CD4-positive, CD25-positive, alpha-beta regulatory T cell (primary cell): ENCODE data around the gene DISC1. TPM values are rescaled to one million over a fixed set of nuclear protein-coding genes. Genes with fewer than 3 reads are reported as not detected.

Source experiments
- ATAC-seq, 2 donors: fragments of 150-1000 bp; cut with Tn5 transposase; one replicate each; pipeline ENCODE4 v1.10.0; 2021; ENCODE audit warnings: low read depth in 2 of 2, moderate number of reproducible peaks in 2 of 2, moderate library complexity in 1 of 2
- DNase-seq, 3 donors: peaks; one replicate each; pipeline versions ENCODE4 v3.0.0 to v3.0.0-alpha.2; 2012 to 2022; ENCODE audit warnings: mixed read lengths in 1 of 3
- H3K27ac ChIP-seq: one replicate; pipeline ENCODE4 v1.7.0; 2013; ENCODE audit warnings: mild to moderate bottlenecking, low read length; ENCODE audit not compliant: insufficient read depth, poor library complexity, severe bottlenecking
- H3K27me3 ChIP-seq: one replicate; pipeline ENCODE4 v1.7.0; 2013; ENCODE audit warnings: low read length; ENCODE audit not compliant: control insufficient read depth, insufficient read depth
- H3K36me3 ChIP-seq: one replicate; pipeline ENCODE4 v1.7.0; 2013; ENCODE audit warnings: mild to moderate bottlenecking, low read length, moderate library complexity; ENCODE audit not compliant: control insufficient read depth, insufficient read depth
- H3K4me1 ChIP-seq: 2 replicates; pipeline ENCODE4 v1.7.0; 2013; ENCODE audit warnings: mild to moderate bottlenecking, low read length; ENCODE audit not compliant: insufficient read depth, control insufficient read depth, poor library complexity, severe bottlenecking
- H3K4me3 ChIP-seq: one replicate; pipeline ENCODE4 v1.7.0; 2013; ENCODE audit warnings: low read depth, mild to moderate bottlenecking, low read length, moderate library complexity
- H3K9me3 ChIP-seq, 2 experiments: 1 replicate in 1 of 2; 2 replicates in 1 of 2; pipeline ENCODE4 v1.7.0; 2013; ENCODE audit warnings: low read length in 2 of 2, mild to moderate bottlenecking in 1 of 2, moderate library complexity in 1 of 2; ENCODE audit not compliant: control insufficient read depth in 2 of 2
- H3K27ac Mint-ChIP-seq, 3 donors: one replicate each; pipeline ENCODE4 v1.8.0; 2020 to 2022; ENCODE audit warnings: mild to moderate bottlenecking in 3 of 3, mixed read lengths in 3 of 3, moderate library complexity in 2 of 3
- H3K27me3 Mint-ChIP-seq: one replicate; pipeline ENCODE4 v1.8.0; 2022; ENCODE audit warnings: mild to moderate bottlenecking, mixed read lengths
- H3K36me3 Mint-ChIP-seq: one replicate; pipeline ENCODE4 v1.8.0; 2020; ENCODE audit warnings: mixed read lengths
- H3K4me1 Mint-ChIP-seq, 4 donors: one replicate each; pipeline ENCODE4 v1.8.0; 2020 to 2022; ENCODE audit warnings: mixed read lengths in 4 of 4, mild to moderate bottlenecking in 1 of 4
- H3K4me3 Mint-ChIP-seq, 4 donors: one replicate each; pipeline ENCODE4 v1.8.0; 2020 to 2022; ENCODE audit warnings: mild to moderate bottlenecking in 4 of 4, mixed read lengths in 4 of 4, moderate library complexity in 3 of 4
- H3K9me3 Mint-ChIP-seq, 7 donors: one replicate each; pipeline ENCODE4 v1.8.0; 2020 to 2022; ENCODE audit warnings: mixed read lengths in 7 of 7, mild to moderate bottlenecking in 3 of 7, moderate library complexity in 2 of 7
- polyA plus RNA-seq, 4 donors: library from polyadenylated mRNA; unstranded; fragments of 300-500 nt; fragmentation: Illumina TruSeq; gene quantifications; one replicate each; pipeline ENCODE4 v1.2.3, GENCODE V29; 2021
- total RNA-seq: library from RNA; stranded (reverse); gene quantifications from one replicate; pipeline ENCODE4 v1.2.3, GENCODE V29; 2022

The DISC1 gene
- total and polyA plus RNA-seq, 5 donors from 2014 or later: 0.78 to 25.5 (median 2.5) TPM

DNA sequence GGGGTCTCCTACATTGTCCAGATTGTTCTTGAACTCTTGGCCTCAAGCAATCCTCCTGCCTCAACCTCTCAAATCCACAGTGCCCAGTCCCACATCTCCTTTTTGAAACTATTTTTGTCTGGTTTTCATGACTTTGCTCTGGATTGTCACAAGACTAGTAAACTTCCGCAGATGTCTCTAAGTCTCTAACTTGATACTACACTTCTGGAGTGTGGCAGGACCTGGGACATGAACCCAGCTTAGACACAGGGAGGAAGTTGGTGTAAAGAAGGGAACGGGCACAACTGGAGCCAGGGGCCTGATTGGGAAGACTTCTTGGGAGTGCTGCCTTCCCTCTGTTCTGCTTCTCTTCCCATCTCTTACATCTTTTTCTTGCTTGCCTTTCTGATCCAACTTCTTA is 16.2 kb upstream of the DISC1 start:
- H3K27ac ChIP-seq: no peak overlapping the region
- H3K27me3 ChIP-seq: no peaks in the 10 kb centered on the region
- Mint-ChIP-seq H3K27ac (peak overlapping the region in 2 of 3 donors; percentile 76 to 89), H3K9me3 (peaks cover 0 to 13% (median 0%) of the 10 kb centered on the region in 7 donors), H3K36me3 (peaks cover 5% of the 10 kb centered on the region), H3K4me3 (no peak overlapping the region), H3K4me1 (peaks cover 18 to 52% (median 46%) of the 10 kb centered on the region in 4 donors), H3K27me3 (peaks cover 5% of the 10 kb centered on the region)
- no peaks in the 10 kb centered on the region for H3K36me3 ChIP-seq
- no peak overlapping the region for H3K4me3 ChIP-seq
- peaks cover 45% of the 10 kb centered on the region for H3K4me1 ChIP-seq
- DNase-seq (no peak), ATAC-seq (no peak)
- H3K9me3 ChIP-seq: no peaks in the 10 kb centered on the region

DNA sequence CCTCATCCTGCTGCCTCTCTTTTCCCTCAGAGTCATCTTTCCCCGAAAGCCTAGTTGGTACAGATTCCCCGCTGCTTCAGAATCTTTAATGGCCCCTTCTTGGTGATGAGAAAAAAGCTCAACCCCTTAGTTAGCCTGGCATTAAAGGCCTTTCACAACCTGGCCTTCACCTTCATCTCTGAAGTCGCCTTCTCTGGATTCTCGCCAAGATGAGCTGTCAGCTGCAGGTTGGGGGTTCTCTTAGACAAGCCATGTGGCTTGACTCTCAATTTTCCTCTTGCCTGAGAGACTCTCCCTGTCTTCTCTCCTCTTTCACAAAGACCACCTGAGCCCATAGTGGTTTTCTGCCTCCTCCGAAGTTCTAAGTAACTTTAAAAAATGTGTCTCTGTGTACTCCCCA is 15.5 kb upstream of the DISC1 start:
- Histone ChIP-seq H3K36me3 (no peaks in the 10 kb centered on the region), H3K27ac (no peak overlapping the region), H3K4me1 (peaks cover 45% of the 10 kb centered on the region), H3K4me3 (no peak overlapping the region), H3K9me3 (no peaks in the 10 kb centered on the region), H3K27me3 (no peaks in the 10 kb centered on the region)
- DNase-seq (no peak), ATAC-seq (no peak)
- peaks cover 18 to 56% (median 48%) of the 10 kb centered on the region in 4 donors for H3K4me1 Mint-ChIP-seq
- H3K27ac Mint-ChIP-seq: peak overlapping the region in 2 of 3 donors; percentile 76 to 89
- peak overlapping the region in 3 of 4 donors; percentile 48 to 59 (median 52) for H3K4me3 Mint-ChIP-seq
- peaks cover 0 to 13% (median 0%) of the 10 kb centered on the region in 7 donors for H3K9me3 Mint-ChIP-seq
- H3K27me3 Mint-ChIP-seq: peaks cover 5% of the 10 kb centered on the region
- peaks cover 5% of the 10 kb centered on the region for H3K36me3 Mint-ChIP-seq

DNA sequence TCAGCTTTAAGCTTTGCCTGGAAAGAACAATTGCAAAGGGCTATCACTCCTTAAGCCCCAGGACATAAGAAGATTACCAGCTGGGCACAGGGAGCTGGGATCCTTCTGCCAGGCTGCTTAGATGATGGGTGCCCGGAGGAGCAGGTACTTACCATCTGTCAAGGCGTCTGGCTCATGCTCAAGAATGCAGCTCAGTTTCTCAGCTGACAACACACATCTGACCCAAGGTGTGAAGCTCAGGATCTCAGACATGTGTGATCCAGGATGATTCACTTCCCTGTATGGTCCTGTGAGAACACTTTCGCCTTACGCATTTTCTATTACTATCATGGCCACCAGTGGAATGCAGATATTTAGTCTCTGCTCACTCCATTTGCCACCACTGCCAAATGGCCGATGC is 14.7 kb upstream of the DISC1 start:
- Mint-ChIP-seq H3K36me3 (peaks cover 5% of the 10 kb centered on the region), H3K27ac (peak overlapping the region; percentile 89 to 93 (median 92)), H3K9me3 (peaks cover 0 to 13% (median 0%) of the 10 kb centered on the region in 7 donors), H3K4me3 (peak overlapping the region; percentile 32 to 85 (median 71)), H3K27me3 (peaks cover 5% of the 10 kb centered on the region), H3K4me1 (peaks cover 18 to 57% (median 50%) of the 10 kb centered on the region in 4 donors)
- ATAC-seq (no peak), DNase-seq (no peak)
- Histone ChIP-seq H3K4me1 (peaks cover 45% of the 10 kb centered on the region), H3K4me3 (peak overlapping the region; percentile 72), H3K9me3 (no peaks in the 10 kb centered on the region), H3K27me3 (no peaks in the 10 kb centered on the region), H3K27ac (peak overlapping the region; percentile 68), H3K36me3 (no peaks in the 10 kb centered on the region)

DNA sequence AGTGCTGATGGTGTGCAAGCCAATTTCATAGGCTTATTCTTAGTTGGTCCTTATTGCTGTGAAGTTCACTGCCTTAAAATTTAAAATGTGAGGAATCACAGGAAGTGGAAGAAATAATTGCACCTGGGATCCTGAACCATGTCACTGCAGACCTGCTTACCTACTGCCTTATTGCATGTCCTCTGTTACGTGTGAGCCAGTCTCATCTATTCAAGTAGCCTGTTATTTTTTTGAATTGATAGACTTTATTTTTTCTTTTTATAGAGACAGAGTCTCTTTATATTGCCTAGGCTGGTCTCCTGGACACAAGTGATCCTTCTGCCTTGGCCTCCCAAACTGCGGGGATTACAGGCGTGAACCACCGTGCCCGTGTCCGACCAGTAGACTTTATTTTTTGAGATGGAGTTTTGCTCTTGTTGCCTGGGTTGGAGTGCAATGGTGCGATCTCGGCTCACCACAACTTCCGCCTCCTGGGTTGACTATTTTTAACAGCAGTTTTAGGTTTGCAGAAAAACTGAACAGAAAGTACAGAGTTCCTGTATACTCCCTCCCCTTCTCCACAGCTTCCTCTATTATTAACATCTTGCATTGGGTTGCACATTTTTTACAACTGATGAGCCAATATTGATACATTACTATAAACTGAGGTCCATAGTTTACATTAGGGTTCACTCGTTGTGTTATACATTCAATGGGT is 14.0 kb upstream of the DISC1 start:
- Mint-ChIP-seq H3K27ac (peak overlapping the region; percentile 89 to 93 (median 92)), H3K9me3 (peaks cover 0 to 13% (median 0%) of the 10 kb centered on the region in 7 donors), H3K4me1 (peaks cover 18 to 57% (median 49%) of the 10 kb centered on the region in 4 donors), H3K27me3 (peaks cover 5% of the 10 kb centered on the region), H3K4me3 (peak overlapping the region; percentile 8 to 85 (median 56)), H3K36me3 (peaks cover 5% of the 10 kb centered on the region)
- Histone ChIP-seq H3K4me1 (peaks cover 45% of the 10 kb centered on the region), H3K27me3 (no peaks in the 10 kb centered on the region), H3K4me3 (peak overlapping the region; percentile 72), H3K9me3 (no peaks in the 10 kb centered on the region), H3K27ac (peak overlapping the region; percentile 68), H3K36me3 (no peaks in the 10 kb centered on the region)
- ATAC-seq (peak; percentile 96 to 97), DNase-seq (peak in 2 of 3 donors; percentile 68 to 85)

DNA sequence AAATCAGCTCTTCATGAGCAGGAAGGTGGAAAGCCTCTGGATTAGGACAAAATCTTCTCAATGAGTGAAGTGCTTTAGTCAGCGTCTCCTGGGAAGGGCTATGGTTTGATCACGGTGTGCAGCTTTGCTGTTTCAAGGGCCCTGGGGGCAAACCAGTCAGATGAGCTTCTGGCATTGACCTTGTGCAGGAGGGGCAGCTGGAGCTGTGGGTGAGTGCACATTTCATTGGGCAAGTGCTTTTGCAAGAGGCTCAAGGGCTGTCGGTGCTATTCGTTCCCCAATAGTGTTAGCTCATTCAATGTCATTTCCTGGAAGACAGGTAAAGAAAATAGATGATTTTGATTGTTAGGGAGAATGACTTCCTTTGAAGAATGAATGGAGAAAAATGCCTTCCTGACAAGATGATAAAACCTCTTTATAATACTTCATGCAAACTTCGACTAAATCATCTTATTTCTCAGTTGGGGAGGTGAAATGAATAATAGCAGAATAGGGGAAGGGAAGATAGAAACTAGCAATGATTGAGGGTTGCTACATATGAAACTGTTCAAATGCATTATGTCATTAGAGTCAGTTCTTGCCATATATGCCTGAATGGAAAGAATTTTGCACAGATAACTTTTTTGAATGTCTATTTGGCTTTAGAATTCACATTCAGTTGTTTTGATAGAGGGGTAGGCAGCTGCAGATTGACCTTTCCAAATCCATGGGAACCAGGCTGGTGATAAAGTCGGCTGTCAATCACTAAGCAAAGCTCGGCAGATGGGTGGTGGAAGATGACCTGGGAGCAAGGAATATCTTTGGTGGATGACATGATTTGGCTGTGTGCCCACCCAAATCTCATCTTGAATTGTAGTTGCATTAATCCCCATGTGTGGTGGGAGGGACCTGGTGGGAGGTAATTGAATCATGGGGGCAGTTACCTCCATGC is 12.9 kb upstream of the DISC1 start:
- H3K4me1 Mint-ChIP-seq: peaks cover 18 to 57% (median 49%) of the 10 kb centered on the region in 4 donors

DNA sequence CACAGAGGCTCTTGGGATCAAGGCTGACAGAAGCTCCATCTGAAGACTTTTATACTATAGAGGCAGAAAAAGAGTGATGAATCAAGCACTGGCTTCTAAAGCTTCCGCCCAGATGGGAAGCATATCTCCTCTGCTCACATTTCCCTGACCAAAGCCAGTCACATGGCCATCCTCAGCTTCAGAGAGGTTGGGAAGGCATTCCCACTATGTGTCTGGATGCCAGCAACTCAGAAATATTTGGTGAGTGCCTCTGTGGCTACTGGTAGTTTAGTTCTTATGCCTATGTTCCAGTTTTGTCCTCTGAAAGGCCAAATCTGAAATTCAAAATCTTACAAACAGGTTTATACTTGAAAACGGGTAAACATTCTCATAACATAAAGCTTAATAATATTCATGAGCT is 9.9 kb upstream of the DISC1 start:
- H3K4me3 Mint-ChIP-seq: peak overlapping the region in 1 of 4 donors; percentile 16
- no peaks in the 10 kb centered on the region for H3K36me3 Mint-ChIP-seq
- peaks cover 6% of the 10 kb centered on the region for H3K27me3 ChIP-seq
- H3K27ac Mint-ChIP-seq: peak overlapping the region; percentile 45 to 53 (median 50)
- no peaks in the 10 kb centered on the region for H3K9me3 ChIP-seq
- no peaks in the 10 kb centered on the region for H3K36me3 ChIP-seq
- H3K4me1 Mint-ChIP-seq: peaks cover 18 to 43% (median 33%) of the 10 kb centered on the region in 4 donors
- H3K4me1 ChIP-seq: peaks cover 34% of the 10 kb centered on the region
- H3K27ac ChIP-seq: no peak overlapping the region
- ATAC-seq: no peak
- H3K9me3 Mint-ChIP-seq: peaks cover 0 to 13% (median 0%) of the 10 kb centered on the region in 7 donors
- no peak for DNase-seq
- no peak overlapping the region for H3K4me3 ChIP-seq
- peaks cover 24% of the 10 kb centered on the region for H3K27me3 Mint-ChIP-seq

More for the DNA sequence above, 12.9 kb upstream of the DISC1 start:
- peaks cover 0 to 13% (median 0%) of the 10 kb centered on the region in 7 donors for H3K9me3 Mint-ChIP-seq
- Histone ChIP-seq H3K4me1 (peaks cover 45% of the 10 kb centered on the region), H3K4me3 (peak overlapping the region; percentile 72), H3K27ac (peak overlapping the region; percentile 68), H3K9me3 (no peaks in the 10 kb centered on the region), H3K27me3 (peaks cover 4% of the 10 kb centered on the region), H3K36me3 (no peaks in the 10 kb centered on the region)
- H3K36me3 Mint-ChIP-seq: peaks cover 5% of the 10 kb centered on the region
- peaks cover 5% of the 10 kb centered on the region for H3K27me3 Mint-ChIP-seq
- ATAC-seq (no peak), DNase-seq (no peak)
- peak overlapping the region; percentile 86 to 92 (median 89) for H3K27ac Mint-ChIP-seq
- H3K4me3 Mint-ChIP-seq: peak overlapping the region; percentile 8 to 85 (median 56)

DNA sequence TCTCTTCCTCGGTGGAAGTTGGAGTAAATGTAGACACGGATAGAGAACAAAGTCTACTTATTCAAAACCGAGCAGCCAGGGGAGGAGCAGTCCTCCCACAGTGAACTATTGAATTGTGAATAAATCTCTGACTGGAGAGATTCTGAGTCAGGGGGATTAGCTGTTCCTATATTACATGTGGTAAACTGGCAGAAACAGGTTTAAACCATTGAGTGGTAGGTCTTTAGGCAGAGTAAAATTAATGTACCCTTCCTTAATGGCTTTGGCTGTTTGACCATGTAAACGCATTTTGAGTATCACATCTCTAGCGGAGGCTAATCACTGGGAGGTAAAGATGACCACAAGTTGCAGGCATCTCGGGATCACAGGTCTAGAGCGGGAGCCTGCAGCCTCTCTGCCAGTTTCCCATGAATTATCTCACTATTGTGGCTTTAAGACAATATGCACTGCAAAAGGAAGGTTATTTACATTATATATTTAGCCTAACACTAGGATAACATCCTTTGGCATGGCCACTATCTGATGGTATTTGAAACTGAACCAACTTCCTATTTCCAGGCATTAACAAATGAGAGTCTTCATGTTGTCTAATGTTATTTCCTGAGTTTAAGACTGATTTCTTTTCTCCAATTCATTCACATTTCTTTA is 7.9 kb upstream of the DISC1 start:
- Mint-ChIP-seq H3K4me3 (no peak overlapping the region), H3K4me1 (peaks cover 9 to 22% (median 15%) of the 10 kb centered on the region in 4 donors), H3K36me3 (no peaks in the 10 kb centered on the region), H3K27me3 (peaks cover 37% of the 10 kb centered on the region), H3K27ac (peak overlapping the region in 1 of 3 donors; percentile 29), H3K9me3 (peaks cover 0 to 10% (median 0%) of the 10 kb centered on the region in 7 donors)
- H3K36me3 ChIP-seq: no peaks in the 10 kb centered on the region
- no peaks in the 10 kb centered on the region for H3K9me3 ChIP-seq
- no peak overlapping the region for H3K27ac ChIP-seq
- no peak overlapping the region for H3K4me3 ChIP-seq
- no peak for ATAC-seq
- no peak for DNase-seq
- peaks cover 14% of the 10 kb centered on the region for H3K4me1 ChIP-seq
- H3K27me3 ChIP-seq: peaks cover 6% of the 10 kb centered on the region
